LoVo (cell line): ENCODE measurements around the gene MYBBP1A.
A peak's percentile ranks its signal among the peaks of the same experiment; 100 is the strongest.

Experiments used
- DNase-seq: peaks from one replicate; pipeline ENCODE4 v3.0.0-alpha.2; 2016; ENCODE audit warnings: low spot score

The MYBBP1A gene

DNA sequence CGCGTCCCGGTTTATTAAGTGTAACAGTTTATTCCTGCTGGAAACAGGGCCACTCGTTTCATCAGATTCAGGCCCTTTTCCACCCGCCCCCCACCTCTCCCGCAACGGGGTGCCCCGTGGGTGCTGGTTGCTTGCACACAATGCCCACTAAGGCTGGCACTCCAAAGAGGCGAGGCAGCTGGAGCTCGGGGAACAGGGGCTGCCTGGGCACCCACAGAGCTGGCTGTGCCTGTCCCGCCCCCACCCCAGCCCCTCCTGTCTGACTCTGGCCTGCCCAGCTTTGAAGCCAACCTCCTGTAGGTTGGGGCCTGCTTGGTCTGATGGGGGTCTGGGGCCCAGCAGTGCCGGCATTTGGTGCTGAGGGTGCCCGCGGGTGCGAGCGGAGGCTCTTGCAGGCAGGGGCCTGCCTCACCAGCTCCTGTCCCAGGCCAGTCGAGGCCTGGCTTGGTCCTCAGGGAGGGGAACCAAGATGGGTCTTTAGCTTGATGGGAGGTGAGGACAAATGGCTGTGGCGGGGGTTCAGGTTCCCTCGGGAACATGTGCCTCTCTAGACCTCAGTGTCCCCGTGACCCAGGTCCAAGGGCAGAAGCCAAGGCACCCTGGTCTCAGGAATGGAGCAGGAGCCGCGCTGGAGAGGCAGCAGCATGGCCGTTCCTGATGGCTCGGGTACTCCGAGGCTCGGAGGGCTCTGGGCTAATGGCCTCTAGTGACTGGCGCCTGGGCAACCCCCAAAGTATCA is 20.1 kb downstream of the MYBBP1A start:
- DNase-seq, result no peak

- no peak for DNase-seq
Measured at GRCh38 chr17:4534515-4534914, 20.7 kb downstream of the MYBBP1A start.

GRCh38 chr17:4533523-4534504 is 21.4 kb downstream of the MYBBP1A start:
- peak; percentile 20 for DNase-seq

DNA sequence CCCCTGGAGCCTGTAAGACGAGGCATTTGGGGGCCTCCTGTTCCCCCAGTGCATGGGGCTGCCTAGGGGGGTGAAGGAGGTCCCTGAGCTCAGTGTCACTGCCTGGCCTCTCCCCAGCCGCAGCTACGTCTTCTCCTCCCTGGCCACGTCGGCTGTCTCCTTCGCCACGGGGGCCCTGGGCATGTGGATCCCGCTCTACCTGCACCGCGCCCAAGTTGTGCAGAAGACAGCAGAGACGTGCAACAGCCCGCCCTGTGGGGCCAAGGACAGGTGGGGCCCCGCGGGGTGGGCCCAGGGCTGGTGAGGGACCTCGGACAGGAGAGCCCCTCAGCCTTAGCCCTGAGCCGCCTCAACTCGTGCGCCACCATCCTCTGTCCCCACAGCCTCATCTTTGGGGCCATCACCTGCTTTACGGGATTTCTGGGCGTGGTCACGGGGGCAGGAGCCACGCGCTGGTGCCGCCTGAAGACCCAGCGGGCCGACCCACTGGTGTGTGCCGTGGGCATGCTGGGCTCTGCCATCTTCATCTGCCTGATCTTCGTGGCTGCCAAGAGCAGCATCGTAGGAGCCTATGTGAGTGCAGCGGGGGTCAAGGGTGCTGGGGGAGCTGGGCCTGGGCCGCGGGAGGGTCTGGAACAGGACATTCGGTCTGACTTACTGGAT is 22.2 kb downstream of the MYBBP1A start:
- DNase-seq, result no peak

DNA sequence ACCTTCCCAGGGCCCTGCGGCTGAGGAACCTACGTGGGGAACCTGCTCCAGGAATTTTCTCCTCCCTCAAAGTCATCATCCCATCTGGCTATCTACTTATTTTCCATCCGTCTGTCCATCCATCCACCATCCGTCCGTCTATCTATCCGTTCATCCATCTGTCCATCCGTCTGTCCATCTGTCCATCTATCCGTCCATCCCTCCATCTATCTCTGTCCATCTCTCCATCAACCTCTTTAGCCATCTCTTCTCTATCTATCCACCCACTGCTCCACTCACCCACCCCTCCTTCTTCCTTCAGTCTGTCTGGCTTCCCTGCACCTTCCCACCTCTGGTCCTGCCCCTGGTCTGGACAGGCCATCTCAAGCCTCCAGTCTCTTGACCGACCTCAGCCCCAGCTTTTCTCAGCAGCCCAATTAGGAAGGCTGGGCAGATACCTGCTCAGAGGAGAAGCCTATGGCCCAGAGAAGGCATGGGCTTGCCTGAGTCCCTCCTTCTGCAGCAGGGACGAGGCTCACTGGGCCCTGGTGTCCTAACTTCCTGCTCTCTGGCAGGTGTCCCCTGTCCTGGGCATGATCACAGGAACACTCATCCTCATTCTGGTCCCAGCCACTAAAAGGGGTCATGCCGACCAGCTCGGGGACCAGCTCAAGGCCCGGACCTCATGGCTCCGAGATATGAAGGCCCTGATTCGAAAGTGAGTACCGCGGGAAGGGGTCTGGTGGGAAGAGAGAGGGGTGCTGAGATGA is 23.0 kb downstream of the MYBBP1A start:
- DNase-seq, result no peak

DNA sequence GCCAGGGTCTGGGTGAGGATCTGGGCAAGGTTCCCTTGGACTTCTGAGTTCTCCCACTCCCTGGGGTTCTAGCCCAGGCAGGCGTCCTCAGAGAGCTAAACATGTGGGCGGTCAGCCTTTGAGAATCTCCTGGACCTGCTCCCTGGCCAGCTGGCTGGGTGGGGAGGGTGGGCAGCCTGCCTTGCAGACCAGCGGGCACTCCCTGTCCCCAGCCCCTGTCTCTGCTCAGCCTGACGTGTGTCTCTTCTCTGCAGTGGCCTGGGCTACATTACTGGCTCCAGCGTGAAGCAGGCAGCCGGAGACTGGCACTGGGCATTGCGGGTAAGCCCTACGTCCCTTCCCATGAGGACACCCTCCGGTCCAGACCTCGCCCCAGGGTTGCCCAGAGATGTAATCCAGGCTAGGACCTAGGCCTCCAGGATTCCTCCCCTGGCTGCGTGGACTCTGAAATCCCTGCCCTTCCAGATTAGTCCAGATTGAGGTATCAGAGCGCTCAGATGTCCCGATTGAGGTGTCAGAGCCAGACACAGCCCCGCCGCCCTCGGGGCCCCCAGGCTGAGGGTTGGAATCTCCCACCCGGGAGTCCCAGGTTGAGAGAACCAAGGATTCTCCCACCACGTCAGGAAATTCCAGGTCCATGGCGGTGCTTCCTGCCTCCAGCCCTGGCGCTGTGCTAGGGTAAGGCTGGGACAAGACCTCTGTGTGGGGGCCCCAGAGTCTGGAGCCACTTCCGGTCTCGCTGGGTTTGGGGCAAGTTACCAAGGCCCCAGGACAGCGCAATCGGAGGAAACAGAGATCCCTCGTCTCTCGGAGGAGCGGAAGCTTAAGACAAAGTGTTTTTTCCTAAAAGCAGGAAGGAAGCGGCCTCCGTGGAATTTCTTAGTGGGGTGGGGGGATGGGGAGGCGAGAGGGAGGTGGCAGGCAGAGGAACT is 24.1 kb downstream of the MYBBP1A start:
- DNase-seq, result no peak

- DNase-seq, result no peak
Measured at GRCh38 chr17:4529533-4530152, 25.5 kb downstream of the MYBBP1A start.

DNA sequence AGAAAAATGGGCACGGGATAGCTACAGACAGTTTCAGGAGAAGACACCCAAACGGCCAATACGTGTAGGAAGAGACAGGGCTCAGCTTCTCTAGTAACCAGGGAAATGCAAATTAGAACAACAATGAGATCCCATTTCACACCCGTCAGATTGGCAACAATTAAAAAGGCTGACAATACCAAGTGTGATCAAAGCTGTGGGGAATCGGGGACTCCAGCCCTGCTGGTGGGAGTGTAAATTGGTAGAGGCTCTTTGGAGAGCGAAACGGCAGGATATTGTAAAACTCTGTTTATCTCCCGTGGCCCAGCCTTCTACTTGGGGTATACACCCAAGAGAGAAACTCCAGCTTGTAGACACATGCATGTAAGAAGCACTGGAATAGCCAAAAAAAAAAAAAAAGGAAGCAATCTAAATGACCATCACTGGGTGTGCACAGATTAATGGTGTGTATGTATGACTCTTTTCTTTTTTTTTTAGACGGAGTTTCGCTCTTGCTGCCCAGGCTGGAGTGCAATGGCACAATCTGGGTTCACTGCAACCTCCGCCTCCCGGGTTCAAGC is 27.5 kb downstream of the MYBBP1A start:
- no peak for DNase-seq

DNA sequence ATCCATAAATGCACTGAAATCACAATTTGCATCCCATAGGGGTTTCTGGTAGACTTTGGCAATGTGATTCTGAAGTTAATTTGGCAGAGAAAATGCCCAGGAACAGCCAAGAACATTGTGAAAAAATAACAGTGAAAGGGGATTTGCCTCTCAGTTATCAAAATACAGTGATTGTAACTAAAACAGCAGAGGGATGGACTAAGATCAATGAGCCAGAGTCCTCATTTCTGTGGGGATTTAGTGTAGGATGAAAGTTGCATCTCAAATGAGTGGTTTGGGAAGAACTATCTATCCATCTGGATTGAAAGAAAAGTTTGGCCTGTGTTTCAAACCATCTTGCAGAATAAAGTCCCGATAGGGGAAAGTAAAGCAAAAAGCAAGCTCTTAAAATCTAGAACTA is 28.1 kb downstream of the MYBBP1A start:
- DNase-seq, result no peak

GRCh38 chr17:4525691-4526397 is 29.3 kb downstream of the MYBBP1A start:
- DNase-seq, result no peak

DNA sequence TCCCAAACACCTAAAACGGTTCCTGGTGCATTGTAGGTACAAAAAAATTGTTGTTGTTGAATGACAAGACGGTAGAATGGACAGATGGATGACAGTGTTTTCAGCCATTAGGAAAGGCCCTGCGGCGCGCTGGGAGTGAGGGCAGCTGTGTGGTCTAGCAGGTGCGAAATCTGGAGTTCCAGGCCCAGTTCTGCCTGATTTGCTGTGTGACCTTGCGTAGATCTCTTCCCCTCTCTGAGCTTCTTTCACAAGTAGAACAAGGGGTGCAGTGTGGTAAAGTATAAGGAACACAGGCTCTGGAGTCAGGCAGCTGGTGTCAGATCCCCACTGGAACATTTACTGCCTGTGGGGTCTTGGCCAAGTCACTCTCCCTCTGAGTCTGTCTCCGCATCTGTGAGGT is 31.2 kb downstream of the MYBBP1A start:
- DNase-seq, result no peak

- no peak for DNase-seq
Measured at GRCh38 chr17:4522661-4523060, 32.5 kb downstream of the MYBBP1A start.

DNA sequence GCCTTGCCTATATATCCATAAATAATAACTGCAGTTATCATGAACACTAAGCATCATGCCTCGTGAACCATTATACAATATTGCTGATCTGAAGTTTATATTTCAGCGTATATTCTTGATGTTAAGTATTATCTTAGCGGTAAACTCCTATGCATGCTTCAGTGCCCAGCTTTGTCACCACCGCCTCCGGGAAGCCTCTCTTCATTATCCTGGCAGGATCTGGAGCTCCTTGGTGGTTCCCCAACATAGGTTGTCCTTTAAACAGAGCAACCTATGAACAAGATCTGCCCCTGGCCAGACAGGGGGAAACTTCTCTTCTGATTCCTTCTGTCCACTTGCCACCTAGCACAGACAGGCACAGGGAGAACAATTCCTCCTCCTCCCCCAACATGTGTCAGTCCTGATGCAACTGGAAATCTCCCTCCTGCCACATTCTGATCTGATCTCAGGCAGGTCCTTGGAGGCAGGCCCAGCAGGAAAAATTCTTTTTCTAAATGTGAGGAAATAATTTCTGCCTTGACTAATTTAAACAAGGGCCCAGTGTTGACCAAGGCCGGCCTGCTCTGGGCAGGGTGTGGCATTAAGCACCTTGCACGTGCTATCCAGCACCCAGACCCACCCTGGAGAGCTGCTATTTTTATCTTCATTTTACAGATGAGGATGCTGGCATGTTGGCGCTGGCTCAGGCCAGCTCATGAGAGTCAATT is 34.1 kb downstream of the MYBBP1A start:
- peak; percentile 49 for DNase-seq

DNA sequence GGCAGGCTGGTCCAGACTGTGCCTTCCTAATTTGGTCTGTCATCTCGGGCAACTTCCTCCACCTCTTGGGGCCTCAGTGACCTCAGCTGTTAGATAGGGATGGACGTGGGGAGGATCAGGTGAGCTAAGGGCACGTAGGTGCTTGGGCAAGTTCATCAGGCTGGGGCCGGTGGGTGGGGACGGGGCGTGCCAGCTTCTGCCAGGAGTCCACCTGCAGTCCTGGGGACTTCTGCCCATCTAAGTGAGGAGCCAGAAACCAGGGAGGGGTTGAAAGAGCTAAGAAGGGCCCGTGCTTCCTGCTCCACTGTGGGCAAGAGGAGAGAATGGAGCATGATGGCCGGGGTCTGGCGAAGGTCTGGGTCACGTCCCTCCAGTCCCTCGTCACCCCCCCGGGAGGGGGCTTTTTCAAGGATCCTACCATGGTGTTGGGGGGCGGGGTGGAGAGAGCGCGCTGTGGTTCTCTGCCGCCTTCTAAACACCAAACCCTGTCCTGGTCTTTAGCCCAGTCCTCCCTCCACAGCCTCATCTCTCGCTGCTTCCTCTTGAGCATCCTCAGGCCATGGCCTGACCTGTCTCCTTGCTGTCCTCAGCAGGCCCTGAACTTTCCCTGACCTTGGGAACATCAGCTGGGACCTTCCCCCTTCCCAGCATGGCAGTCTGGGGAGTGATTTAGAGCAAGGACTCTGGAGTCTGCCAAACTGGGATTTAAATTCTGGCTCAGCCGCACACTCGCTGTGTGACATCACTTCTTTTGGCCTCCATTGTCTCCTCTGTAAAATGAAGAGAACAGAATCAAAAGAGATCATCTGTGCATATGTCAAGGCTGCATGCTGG is 34.9 kb downstream of the MYBBP1A start:
- no peak for DNase-seq

DNA sequence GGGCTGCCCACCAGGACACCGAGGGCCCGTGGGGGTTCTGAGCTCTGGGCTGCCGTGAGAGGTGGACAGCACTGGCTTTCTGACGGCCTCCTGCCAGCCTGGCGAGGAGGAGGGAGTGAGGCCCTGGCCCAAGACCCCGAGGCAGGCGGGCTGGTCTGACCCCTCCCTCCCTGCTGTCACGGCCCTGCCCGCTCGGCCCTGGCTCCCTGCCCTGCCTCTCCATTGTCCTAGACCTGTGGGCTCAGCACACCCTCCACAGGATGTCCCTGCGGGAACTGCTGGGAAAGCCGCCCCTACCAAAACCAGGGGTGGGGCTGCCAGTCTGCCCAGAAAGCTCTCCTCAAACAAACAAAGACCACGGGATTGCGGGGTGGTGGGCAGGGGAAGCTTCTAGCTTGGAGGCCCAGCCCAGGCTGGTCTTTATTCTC is 35.8 kb downstream of the MYBBP1A start:
- DNase-seq, result no peak

DNA sequence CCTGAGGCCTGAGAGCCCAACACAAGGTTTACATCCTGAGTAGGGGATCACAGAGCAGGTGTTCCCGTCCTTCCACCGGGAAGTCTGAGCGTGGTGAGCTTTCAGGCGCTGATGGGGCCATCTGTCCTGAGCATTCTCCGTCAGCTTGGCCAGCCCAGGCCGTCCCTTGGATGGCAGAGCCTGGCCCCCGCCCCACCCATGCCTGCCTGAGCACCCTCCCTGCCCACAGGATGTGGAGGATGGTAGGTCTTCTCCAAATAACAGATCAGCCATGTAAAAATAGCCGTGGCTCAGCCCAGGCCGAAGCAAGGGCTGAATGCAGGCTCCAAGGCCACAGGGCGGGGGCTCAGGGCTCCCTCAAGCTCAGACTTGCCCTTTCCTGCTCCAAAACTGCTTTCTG is 36.3 kb downstream of the MYBBP1A start:
- no peak for DNase-seq

DNA sequence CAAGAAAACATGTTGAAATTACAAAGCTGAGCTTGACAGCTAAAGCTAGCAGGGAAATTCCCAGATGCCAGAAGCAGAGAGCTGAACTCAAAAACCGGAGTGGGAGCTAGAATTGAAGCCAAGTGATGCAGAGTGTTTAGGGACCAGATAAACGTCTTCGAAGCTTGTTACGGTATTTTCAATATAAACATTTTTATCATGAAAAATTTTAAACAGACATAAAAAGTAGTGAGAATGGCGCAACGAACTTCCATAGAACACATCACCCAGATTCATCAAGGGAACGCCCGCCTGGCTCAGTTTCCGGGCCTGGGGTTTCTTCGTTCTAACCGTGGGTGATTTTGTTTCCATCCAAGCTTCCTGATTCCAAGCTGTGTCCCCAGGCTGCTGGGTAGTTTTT is 38.4 kb downstream of the MYBBP1A start:
- DNase-seq, result no peak

DNA sequence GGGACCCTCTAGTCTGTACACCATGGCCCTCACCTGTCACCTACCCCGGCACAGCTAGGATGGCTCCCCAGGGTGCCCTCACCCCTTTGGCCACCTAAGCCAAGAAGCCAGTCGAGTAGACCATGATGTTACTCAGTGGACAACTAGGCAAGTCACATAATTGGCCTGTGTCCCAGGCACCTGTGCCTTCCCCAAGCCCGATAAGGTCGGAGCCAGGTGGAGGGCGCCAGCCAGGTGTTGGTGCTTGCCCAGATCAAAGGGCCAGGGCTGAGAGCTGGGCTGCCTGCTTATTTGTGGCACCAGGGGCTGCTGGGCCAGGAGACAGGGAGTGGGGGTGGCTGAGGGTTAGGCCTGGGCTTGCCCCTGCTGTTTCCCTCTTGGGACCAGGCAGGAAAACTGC is 39.7 kb downstream of the MYBBP1A start:
- DNase-seq, result no peak
